Measurements from ENCODE around the gene NEK1.

The NEK1 gene

GRCh38 chr4:169604131-169604900 lies 8.1 kb downstream of the NEK1 start:
- TF ChIP-seq CTCF (IDR thresholded peaks at IDR 0.05) = no peak

GRCh38 chr4:169603312-169603711 lies 9.1 kb downstream of the NEK1 start:
- no peak for TF ChIP-seq CTCF (IDR thresholded peaks at IDR 0.05)

GRCh38 chr4:169601016-169601771 lies 11.2 kb downstream of the NEK1 start:
- TF ChIP-seq CTCF (IDR thresholded peaks at IDR 0.05) = no peak

- TF ChIP-seq CTCF (IDR thresholded peaks at IDR 0.05) = no peak
Measured at GRCh38 chr4:169594560-169595195, 17.7 kb downstream of the NEK1 start.

GRCh38 chr4:169593050-169593560 lies 19.3 kb downstream of the NEK1 start:
- TF ChIP-seq CTCF (IDR thresholded peaks at IDR 0.05) = no peak

GRCh38 chr4:169583563-169583962 lies 28.8 kb downstream of the NEK1 start:
- no peak for TF ChIP-seq CTCF (IDR thresholded peaks at IDR 0.05)

- TF ChIP-seq CTCF (IDR thresholded peaks at IDR 0.05) = no peak
Measured at GRCh38 chr4:169582706-169583105, 29.7 kb downstream of the NEK1 start.

Measured in LNCAP (cell line).